Tibial artery (tissue), 4 donors: Measurements from ENCODE around the gene ALX3.

Source experiments
- DNase-seq, 2 donors: peaks; one replicate each; pipeline ENCODE4 v3.0.0-alpha.2; 2019
- H3K27ac ChIP-seq, 2 donors: fragments of 200-600 bp; sonication (generic) in 1 of 2; 1 replicate in 1 of 2; 2 replicates in 1 of 2; pipeline ENCODE4 v1.5.1; 2018 to 2019; ENCODE audit warnings: mild to moderate bottlenecking in 1 of 2
- H3K27me3 ChIP-seq, 2 donors: fragments of 200-600 bp; sonication (generic) in 1 of 2; one replicate each; pipeline versions ENCODE4 v1.5.1 to v1.6.0; 2016 to 2019
- H3K36me3 ChIP-seq, 3 donors: fragments of 200-600 bp; sonication (generic) in 2 of 3; one replicate each; pipeline ENCODE4 v1.5.1; 2016 to 2019; ENCODE audit warnings: mild to moderate bottlenecking in 2 of 3
- H3K4me1 ChIP-seq, 4 donors: fragments of 200-600 bp; sonication (generic) in 2 of 4; 1 replicate in 3 of 4; 2 replicates in 1 of 4; pipeline ENCODE4 v1.5.1; 2016 to 2019
- H3K4me3 ChIP-seq, 2 donors: fragments of 200-600 bp; sonication (generic) in 1 of 2; 1 replicate in 1 of 2; 2 replicates in 1 of 2; pipeline ENCODE4 v1.5.1; 2018 to 2019; ENCODE audit warnings: mild to moderate bottlenecking in 2 of 2
- H3K9me3 ChIP-seq, 3 donors: fragments of 200-600 bp; sonication (generic) in 1 of 3; one replicate each; pipeline ENCODE4 v1.5.1; 2016 to 2019
- CTCF ChIP-seq, 2 experiments: fragments of 200-600 bp in 1 of 2; fragments of 450-650 bp in 1 of 2; IDR thresholded peaks; one replicate each; pipeline ENCODE4 v1.5.1; 2017 to 2019; ENCODE audit warnings: antibody characterized with exemption in 2 of 2, mild to moderate bottlenecking in 1 of 2, moderate library complexity in 1 of 2
- intact Hi-C: fragments of 100-400 bp; cut with DNase I; formaldehyde crosslinking; loops from one replicate; pipeline ENCODE4 v1.15.0; 2023; ENCODE audit warnings: low total_unique reads

The ALX3 gene

GRCh38 chr1:110070671-110071242, at the start of gene ALX3:
ALX3 (minus strand) TSS chr1:110070672; CDS start chr1:110070612, 60 bp downstream.
- H3K9me3 ChIP-seq, result peaks cover 0 to 9% (median 3%) of the 10 kb centered on the region in 3 donors
- DNase-seq, result no peak
- H3K27me3 ChIP-seq, result peaks cover 0 to 57% of the 10 kb centered on the region in 2 donors
- H3K36me3 ChIP-seq, result no peaks in the 10 kb centered on the region
- TF ChIP-seq CTCF (IDR thresholded peaks at IDR 0.05), result no peak
- peaks cover 0 to 19% (median 7%) of the 10 kb centered on the region in 4 donors for H3K4me1 ChIP-seq
- no peak within 1 kb of the TSS for H3K27ac ChIP-seq
- intact Hi-C loops, result no loop called here
- no peak within 1 kb of the TSS for H3K4me3 ChIP-seq

GRCh38 chr1:110119843-110120242, 49.4 kb upstream of the ALX3 start:
- Histone ChIP-seq H3K9me3 (peaks cover 0 to 4% (median 0%) of the 10 kb centered on the region in 3 donors), H3K27ac (no peak overlapping the region), H3K36me3 (no peaks in the 10 kb centered on the region), H3K27me3 (peaks cover 0 to 4% of the 10 kb centered on the region in 2 donors), H3K4me3 (no peak overlapping the region), H3K4me1 (peaks cover 0 to 9% (median 4%) of the 10 kb centered on the region in 4 donors)
- intact Hi-C loops, result no loop called here
- TF ChIP-seq CTCF (IDR thresholded peaks at IDR 0.05), result no peak
- no peak for DNase-seq

- Histone ChIP-seq H3K36me3 (no peaks in the 10 kb centered on the region), H3K4me3 (no peak overlapping the region), H3K4me1 (peaks cover 0 to 9% (median 4%) of the 10 kb centered on the region in 4 donors), H3K27me3 (peaks cover 0 to 4% of the 10 kb centered on the region in 2 donors), H3K9me3 (peaks cover 0 to 4% (median 0%) of the 10 kb centered on the region in 3 donors), H3K27ac (no peak overlapping the region)
- intact Hi-C loops, result no loop called here
- no peak for DNase-seq
- TF ChIP-seq CTCF (IDR thresholded peaks at IDR 0.05), result no peak
These were observed 48.3 kb upstream of the ALX3 start for GRCh38 chr1:110118636-110119396.

- H3K4me1 ChIP-seq, result no peaks in the 10 kb centered on the region
- no peaks in the 10 kb centered on the region for H3K9me3 ChIP-seq
- intact Hi-C loops, result no loop called here
- peaks cover 0 to 5% of the 10 kb centered on the region in 2 donors for H3K27me3 ChIP-seq
- no peak for TF ChIP-seq CTCF (IDR thresholded peaks at IDR 0.05)
- H3K4me3 ChIP-seq, result no peak overlapping the region
- no peaks in the 10 kb centered on the region for H3K36me3 ChIP-seq
- H3K27ac ChIP-seq, result no peak overlapping the region
- no peak for DNase-seq
These were observed 44.3 kb upstream of the ALX3 start for GRCh38 chr1:110114784-110115183.

GRCh38 chr1:110114173-110114572, 43.7 kb upstream of the ALX3 start:
- intact Hi-C loops, result no loop called here
- DNase-seq, result no peak
- no peaks in the 10 kb centered on the region for H3K36me3 ChIP-seq
- no peak overlapping the region for H3K27ac ChIP-seq
- no peak for TF ChIP-seq CTCF (IDR thresholded peaks at IDR 0.05)
- no peak overlapping the region for H3K4me3 ChIP-seq
- H3K9me3 ChIP-seq, result no peaks in the 10 kb centered on the region
- H3K4me1 ChIP-seq, result no peaks in the 10 kb centered on the region
- peaks cover 0 to 7% of the 10 kb centered on the region in 2 donors for H3K27me3 ChIP-seq
